ENCODE results near the gene TMEM26. TPM values are rescaled to one million over a fixed set of nuclear protein-coding genes. Genes with fewer than 3 reads are reported as not detected.
"Not testable (repeated sequence)": the region's sequence is repeated elsewhere in the genome, so short reads cannot be mapped to it uniquely, and the experiment has no call there.

Gene TMEM26
- total RNA-seq, 1 donor from 2014 or later = 1.7 TPM

DNA sequence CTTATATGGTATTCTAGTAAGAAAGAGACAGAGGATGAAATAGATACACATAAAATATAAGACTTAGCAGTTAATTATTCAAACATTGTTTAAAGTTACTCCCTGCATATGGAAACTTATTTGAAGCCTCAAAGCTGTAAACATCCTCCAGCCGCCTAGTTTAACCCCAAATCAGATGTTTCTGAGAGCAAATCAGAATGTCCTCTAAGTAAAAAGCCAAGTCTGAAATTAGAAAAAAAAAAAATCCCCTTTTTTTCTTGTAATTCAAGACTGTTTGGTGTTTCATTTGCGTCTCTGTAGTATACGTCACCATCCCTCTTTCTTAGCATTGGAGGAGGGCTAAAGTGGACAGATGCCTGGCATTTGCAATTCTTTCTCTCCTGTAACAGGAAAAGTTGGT, 46.4 kb downstream of the TMEM26 start:
- DNase-seq (ENCODE audit: extremely low read depth, low read depth, low spot score) = no peak

GRCh38 chr10:61406242-61406641, 46.9 kb downstream of the TMEM26 start:
- DNase-seq (ENCODE audit: extremely low read depth, low read depth, low spot score) = no peak

- no peak for DNase-seq (ENCODE audit: extremely low read depth, low read depth, low spot score)
These were observed 48.4 kb downstream of the TMEM26 start for GRCh38 chr10:61404751-61405150.

- no peak for DNase-seq (ENCODE audit: extremely low read depth, low read depth, low spot score)
These were observed 52.7 kb downstream of the TMEM26 start for GRCh38 chr10:61400524-61400923.

DNA sequence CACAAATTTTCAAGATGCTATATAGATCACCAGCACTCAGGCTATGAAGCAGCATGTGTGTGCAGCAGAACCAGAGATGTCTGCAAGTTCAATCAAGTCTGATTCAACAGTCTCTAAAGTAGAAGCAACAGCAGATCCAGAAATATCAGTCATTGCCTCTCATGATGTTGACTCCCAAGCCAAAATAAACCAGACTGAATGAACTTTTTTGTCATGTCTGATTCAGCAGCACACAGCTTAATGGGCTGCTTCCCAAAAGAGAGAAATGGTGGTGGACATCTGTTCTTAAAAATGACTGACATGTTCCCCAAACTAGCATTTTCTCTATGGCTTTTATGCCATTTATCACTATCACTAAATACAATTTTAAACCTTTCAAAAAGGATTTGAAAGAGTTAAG, 53.8 kb downstream of the TMEM26 start:
- DNase-seq (ENCODE audit: extremely low read depth, low read depth, low spot score) = no peak

DNA sequence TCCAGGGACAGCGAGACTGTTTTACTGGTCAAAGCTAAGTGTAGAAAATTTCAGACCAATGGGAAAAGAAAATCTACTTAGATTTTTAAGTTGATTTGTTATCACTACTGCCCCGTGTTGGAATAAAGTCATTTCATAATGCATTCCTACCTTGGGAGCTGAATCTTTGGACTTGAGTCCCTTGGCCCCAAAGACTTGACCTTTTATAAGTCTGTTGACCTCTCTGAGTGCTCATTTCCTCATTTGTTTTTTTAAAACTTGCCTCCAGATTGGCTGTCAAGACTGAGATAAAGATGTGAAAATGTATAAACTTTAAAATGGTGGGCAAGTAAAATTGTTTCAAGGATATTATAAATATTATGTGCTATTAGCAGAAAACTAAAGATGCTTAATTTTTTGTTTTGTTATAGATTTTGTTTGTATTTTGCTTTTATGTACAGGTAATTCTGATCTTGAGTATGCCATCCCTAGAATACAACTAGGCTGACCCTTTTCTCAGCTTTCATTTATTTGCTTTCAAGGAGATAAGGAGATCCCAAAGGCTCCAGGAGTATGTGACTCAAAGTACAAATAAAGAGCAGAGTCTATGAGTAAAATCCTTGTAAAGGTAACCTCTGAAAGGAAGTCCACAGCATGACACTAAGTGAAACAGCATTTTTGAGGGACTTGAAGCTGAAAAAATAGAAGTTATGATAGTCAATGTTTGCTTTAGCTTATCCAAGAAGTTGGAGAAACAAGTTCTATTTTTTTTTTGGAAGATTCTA, 54.6 kb downstream of the TMEM26 start:
- DNase-seq (ENCODE audit: extremely low read depth, low read depth, low spot score) = no peak

DNA sequence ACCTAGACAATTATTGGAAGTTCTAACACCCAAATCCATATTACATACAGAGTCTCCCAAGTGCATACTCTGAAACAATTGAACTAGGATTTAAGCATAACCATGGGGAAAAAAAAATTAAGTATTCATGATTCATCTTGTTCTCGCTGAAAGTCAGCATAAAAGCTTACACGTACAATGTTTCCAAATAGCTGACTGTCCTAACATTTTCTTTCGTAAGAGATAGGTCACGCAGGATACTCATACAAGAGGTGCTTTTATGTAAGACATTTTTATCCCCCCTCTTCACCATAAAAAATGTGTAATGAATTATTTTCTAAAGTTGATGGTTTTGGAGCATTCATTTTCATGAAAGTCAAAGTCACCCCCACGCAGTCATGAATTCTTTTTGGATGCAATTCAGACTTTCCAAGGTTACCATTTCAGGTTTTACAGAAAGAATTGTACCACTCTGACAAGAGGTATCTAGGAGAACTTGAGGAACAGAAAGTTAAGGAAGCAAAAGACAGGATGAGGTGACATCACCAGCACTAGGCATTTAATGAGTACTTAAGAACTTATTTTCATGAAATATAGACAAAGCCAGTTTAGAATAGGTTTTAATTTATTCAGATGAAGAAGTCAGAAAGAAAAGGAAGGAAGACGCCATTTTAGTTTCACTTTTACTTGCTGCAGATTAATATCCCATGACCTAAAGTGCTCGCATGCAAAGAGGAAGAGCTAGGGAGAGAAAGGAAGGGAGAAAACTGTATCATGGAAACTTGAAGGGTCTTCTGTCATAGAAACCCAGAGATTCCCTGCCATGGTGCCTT, 55.8 kb downstream of the TMEM26 start:
- DNase-seq (ENCODE audit: extremely low read depth, low read depth, low spot score) = peak; percentile 14

DNA sequence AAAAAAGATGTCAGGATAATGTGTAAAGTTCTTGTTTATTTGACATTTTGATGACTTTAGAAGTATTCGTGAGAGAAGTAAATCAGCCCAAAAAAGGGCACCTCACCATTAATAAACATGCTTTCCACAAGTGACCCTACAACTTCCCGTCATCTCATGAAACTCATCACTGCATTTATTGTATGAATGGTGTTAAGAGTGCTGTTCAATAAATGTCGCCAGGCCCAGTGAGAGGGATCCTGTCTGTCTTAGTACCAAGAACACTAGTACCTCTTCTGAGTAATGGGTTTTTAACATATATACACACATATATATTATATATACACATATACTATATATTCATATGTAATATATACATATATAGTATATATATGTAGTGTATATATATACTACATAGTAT, 61.9 kb downstream of the TMEM26 start:
- DNase-seq (ENCODE audit: extremely low read depth, low read depth, low spot score) = no peak

- no peak for DNase-seq (ENCODE audit: extremely low read depth, low read depth, low spot score)
These were observed 62.3 kb downstream of the TMEM26 start for GRCh38 chr10:61390851-61391250.

- DNase-seq (ENCODE audit: extremely low read depth, low read depth, low spot score) = no peak
These were observed 63.3 kb downstream of the TMEM26 start for GRCh38 chr10:61389887-61390286.

GRCh38 chr10:61388986-61389385, 64.2 kb downstream of the TMEM26 start:
- DNase-seq (ENCODE audit: extremely low read depth, low read depth, low spot score) = not testable (repeated sequence)

GRCh38 chr10:61385231-61386001, 67.8 kb downstream of the TMEM26 start:
- no peak for DNase-seq (ENCODE audit: extremely low read depth, low read depth, low spot score)

DNA sequence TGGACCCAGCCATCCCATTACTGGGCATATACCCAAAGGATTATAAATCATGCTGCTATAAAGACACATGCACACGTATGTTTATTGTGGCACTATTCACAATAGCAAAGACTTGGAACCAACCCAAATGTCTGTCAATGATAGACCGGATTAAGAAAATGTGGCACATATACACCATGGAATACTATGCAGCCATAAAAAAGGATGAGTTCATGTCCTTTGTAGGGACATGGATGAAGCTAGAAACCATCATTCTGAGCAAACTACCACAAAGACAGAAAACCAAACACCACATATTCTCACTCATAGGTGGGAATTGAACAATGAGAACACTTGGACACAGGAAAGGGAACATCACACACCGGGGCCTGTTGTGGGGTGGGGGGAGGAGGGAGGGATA, 72.0 kb downstream of the TMEM26 start:
- not testable (repeated sequence) for DNase-seq (ENCODE audit: extremely low read depth, low read depth, low spot score)

- DNase-seq (ENCODE audit: extremely low read depth, low read depth, low spot score) = no peak
These were observed 74.3 kb downstream of the TMEM26 start for GRCh38 chr10:61378865-61379264.

- no peak for DNase-seq (ENCODE audit: extremely low read depth, low read depth, low spot score)
These were observed 76.2 kb downstream of the TMEM26 start for GRCh38 chr10:61376908-61377368.

GRCh38 chr10:61376377-61376776, 76.8 kb downstream of the TMEM26 start:
- DNase-seq (ENCODE audit: extremely low read depth, low read depth, low spot score) = no peak

DNA sequence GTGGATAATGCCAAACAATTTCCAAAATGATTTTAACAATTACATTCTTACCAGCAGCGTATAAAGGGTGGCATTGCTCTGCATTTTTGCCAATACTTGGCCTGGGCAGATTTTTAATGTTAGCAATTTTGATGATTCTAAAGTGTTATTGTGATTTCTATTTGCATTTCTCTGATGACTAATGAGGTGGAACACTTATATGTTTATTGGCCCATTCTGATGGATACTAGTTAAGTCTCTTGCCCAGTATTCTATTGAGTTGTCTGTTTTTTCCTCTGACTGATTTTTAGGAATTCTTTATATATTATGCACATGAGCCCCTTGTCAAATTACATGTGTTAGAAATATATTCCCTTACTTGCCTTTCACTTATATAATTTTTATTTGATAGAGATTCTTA, 86.8 kb downstream of the TMEM26 start:
- no peak for DNase-seq (ENCODE audit: extremely low read depth, low read depth, low spot score)

GRCh38 chr10:61364619-61365018, 88.6 kb downstream of the TMEM26 start:
- DNase-seq (ENCODE audit: extremely low read depth, low read depth, low spot score) = no peak

GRCh38 chr10:61363006-61363405, 90.2 kb downstream of the TMEM26 start:
- DNase-seq (ENCODE audit: extremely low read depth, low read depth, low spot score) = no peak

DNA sequence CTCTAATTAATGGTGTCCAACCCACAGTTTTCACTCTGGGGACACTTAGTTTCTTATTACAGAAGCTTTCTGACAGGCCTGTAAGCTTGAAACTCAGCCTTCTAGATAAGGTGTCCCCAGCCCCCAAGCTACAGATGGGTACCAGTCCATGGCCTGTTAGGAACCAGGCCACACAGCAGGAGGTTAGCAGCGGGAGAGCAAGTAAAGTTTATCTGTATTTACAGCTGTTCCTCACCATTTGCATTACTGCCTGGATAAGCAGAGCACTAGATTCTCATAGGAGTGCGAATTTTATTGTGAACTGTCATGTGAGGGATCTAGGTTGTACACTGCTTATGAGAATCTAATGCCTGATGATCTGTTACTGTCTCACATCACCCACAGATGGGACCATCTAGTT, 93.7 kb downstream of the TMEM26 start:
- no peak for DNase-seq (ENCODE audit: extremely low read depth, low read depth, low spot score)

DNA sequence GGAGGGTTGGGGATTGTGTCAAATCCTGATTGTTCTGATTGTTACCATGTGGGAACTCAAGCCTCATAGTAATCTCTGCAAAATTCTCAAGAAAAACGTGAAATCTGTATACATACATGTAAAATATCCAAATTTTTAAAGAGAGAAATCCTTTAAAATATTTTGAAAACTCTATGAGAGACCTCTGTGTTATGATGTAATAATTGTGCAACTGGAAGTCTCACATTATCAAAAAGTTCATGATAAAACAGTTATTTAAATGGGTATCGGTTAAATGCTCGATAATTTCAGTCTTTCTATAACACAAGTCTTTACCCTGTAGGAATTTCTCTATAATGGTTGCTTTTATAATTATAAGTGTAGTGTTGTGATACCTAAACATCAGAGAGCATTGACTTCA, 95.5 kb downstream of the TMEM26 start:
- no peak for DNase-seq (ENCODE audit: extremely low read depth, low read depth, low spot score)
